ENCODE data around the gene VDAC2.
A peak's percentile ranks its signal among the peaks of the same experiment; 100 is the strongest.

DNA sequence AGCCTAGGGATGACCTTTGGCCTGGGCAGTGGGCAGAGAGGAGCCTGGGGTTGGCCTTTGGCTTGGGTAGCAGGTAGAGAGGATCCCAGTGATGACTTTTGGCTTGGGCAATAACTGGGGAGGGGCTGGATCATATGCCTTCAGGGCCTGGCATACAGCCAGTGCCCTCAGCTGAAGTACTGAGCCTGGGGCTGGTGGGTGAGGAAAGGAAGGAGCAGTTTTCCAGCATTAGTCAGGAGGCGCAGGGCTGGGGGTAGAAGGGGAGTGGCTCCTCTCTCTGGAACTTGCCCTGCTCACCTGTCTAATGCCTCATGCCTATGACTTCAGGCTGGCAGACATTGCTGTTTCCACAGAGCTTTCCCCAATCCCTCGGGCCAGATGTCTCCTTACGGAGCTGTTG lies 40.3 kb downstream of the VDAC2 start:
- TF ChIP-seq, protein P1, sequence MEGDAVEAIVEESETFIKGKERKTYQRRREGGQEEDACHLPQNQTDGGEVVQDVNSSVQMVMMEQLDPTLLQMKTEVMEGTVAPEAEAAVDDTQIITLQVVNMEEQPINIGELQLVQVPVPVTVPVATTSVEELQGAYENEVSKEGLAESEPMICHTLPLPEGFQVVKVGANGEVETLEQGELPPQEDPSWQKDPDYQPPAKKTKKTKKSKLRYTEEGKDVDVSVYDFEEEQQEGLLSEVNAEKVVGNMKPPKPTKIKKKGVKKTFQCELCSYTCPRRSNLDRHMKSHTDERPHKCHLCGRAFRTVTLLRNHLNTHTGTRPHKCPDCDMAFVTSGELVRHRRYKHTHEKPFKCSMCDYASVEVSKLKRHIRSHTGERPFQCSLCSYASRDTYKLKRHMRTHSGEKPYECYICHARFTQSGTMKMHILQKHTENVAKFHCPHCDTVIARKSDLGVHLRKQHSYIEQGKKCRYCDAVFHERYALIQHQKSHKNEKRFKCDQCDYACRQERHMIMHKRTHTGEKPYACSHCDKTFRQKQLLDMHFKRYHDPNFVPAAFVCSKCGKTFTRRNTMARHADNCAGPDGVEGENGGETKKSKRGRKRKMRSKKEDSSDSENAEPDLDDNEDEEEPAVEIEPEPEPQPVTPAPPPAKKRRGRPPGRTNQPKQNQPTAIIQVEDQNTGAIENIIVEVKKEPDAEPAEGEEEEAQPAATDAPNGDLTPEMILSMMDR (IDR thresholded peaks at IDR 0.05), result no peak
- TF ChIP-seq POLR2A (IDR thresholded peaks at IDR 0.05), result peak in 1 of 2 donors; percentile 28

All from Peyer's patch (tissue), 4 donors.